Type B pancreatic cell (in vitro differentiated cells): ENCODE measurements around the gene SNTG2. TPM values are rescaled to one million over a fixed set of nuclear protein-coding genes. Genes with fewer than 3 reads are reported as not detected.

Source experiments
- DNase-seq: peaks from one replicate; pipeline ENCODE4 v3.0.0; 2021; ENCODE audit warnings: mixed read lengths; ENCODE audit not compliant: unreplicated experiment; ENCODE audit errors: extremely low spot score
- H3K27ac Mint-ChIP-seq: 2 replicates; pipeline ENCODE4 v1.8.0; 2021; ENCODE audit warnings: mild to moderate bottlenecking, mixed read lengths
- H3K27me3 Mint-ChIP-seq: 2 replicates; pipeline ENCODE4 v1.8.0; 2021; ENCODE audit warnings: mixed read lengths
- H3K36me3 Mint-ChIP-seq: 2 replicates; pipeline ENCODE4 v1.8.0; 2021; ENCODE audit warnings: mixed read lengths
- H3K4me1 Mint-ChIP-seq: one replicate; pipeline ENCODE4 v1.8.0; 2021; ENCODE audit warnings: mixed read lengths; ENCODE audit not compliant: unreplicated experiment
- H3K4me3 Mint-ChIP-seq: 2 replicates; pipeline ENCODE4 v1.8.0; 2021; ENCODE audit warnings: mild to moderate bottlenecking, mixed read lengths
- H3K9me3 Mint-ChIP-seq: 2 replicates; pipeline ENCODE4 v1.8.0; 2021; ENCODE audit warnings: mixed read lengths
- total RNA-seq: library from RNA; stranded (reverse); gene quantifications from 2 replicates; pipeline ENCODE4 v1.2.1, GENCODE V29; 2021; ENCODE audit warnings: low replicate concordance
- TF ChIP-seq, protein P1 (sequence below): fragments of 200-600 bp; sonication (generic); conservative IDR thresholded peaks from 2 replicates; pipeline ENCODE4 v1.5.0; 2021; ENCODE audit warnings: antibody characterized with exemption, mild to moderate bottlenecking

Gene SNTG2
- total RNA-seq, 1 donor from 2014 or later, result 1.1 TPM

DNA sequence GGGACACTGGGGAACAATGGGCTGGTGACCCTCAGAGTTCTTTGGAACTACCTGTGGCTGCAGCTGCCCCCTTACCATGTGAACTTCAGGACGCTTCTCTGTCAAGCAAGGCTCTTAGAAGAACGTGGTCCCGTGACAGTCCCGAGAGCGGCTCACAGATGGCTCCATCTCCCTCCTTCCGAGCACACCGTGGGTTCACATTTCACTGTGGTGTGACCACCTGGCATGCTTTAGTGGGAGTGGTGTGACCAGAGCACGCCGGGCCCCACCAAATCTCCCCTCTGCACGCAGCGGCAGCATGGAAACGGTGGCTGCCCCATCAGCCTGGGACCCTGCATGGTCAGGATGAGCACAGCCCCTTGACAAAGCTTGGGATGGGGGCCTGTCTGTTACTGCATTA is 452.9 kb downstream of the SNTG2 start:
- TF ChIP-seq, protein P1, sequence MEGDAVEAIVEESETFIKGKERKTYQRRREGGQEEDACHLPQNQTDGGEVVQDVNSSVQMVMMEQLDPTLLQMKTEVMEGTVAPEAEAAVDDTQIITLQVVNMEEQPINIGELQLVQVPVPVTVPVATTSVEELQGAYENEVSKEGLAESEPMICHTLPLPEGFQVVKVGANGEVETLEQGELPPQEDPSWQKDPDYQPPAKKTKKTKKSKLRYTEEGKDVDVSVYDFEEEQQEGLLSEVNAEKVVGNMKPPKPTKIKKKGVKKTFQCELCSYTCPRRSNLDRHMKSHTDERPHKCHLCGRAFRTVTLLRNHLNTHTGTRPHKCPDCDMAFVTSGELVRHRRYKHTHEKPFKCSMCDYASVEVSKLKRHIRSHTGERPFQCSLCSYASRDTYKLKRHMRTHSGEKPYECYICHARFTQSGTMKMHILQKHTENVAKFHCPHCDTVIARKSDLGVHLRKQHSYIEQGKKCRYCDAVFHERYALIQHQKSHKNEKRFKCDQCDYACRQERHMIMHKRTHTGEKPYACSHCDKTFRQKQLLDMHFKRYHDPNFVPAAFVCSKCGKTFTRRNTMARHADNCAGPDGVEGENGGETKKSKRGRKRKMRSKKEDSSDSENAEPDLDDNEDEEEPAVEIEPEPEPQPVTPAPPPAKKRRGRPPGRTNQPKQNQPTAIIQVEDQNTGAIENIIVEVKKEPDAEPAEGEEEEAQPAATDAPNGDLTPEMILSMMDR, result no peak
- no peaks in the 10 kb centered on the region for H3K9me3 Mint-ChIP-seq
- H3K27me3 Mint-ChIP-seq, result no peaks in the 10 kb centered on the region
- no peak for DNase-seq
- peaks cover 5% of the 10 kb centered on the region for H3K4me1 Mint-ChIP-seq
- H3K27ac Mint-ChIP-seq, result no peak overlapping the region
- H3K4me3 Mint-ChIP-seq, result no peak overlapping the region
- H3K36me3 Mint-ChIP-seq, result no peaks in the 10 kb centered on the region

DNA sequence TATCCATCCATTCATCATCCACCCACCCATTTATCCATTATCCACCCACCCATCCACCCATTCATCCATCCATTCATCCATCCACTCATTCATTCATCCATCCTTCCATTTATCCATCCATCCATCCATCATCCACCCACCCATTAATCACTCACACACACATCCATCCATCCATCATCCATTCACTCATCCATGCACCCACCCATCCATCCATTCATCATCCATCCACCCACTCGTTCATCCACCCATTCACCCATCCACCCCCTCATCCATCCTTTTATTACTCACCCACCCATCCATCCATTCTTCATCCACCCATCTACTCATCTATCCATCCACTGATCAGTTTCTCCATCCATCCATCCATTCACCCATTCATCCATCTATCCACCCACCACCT is 454.5 kb downstream of the SNTG2 start:
- Mint-ChIP-seq H3K36me3 (no peaks in the 10 kb centered on the region), H3K4me3 (no peak overlapping the region), H3K9me3 (no peaks in the 10 kb centered on the region), H3K27ac (no peak overlapping the region), H3K27me3 (no peaks in the 10 kb centered on the region), H3K4me1 (peaks cover 5% of the 10 kb centered on the region)
- no peak for DNase-seq
- TF ChIP-seq, protein P1, result no peak

DNA sequence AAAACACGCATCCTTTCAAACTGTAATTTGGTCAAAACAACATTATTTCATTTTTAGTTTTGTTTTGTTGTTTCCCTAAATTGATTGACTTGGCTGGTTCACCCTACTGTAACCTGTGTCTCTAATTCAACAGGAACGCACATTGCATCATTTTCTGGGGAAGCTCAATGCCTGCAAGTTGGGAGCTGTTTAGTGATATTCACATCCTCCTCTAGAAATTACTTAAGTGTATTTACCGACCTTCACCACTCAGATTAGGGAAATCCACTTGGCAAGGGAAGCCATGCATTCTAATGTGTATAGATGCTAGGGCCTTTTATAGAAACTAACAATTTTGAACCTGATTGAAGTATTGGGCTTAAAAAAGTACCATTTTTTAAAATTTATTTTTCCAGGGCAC is 455.3 kb downstream of the SNTG2 start:
- H3K4me3 Mint-ChIP-seq, result no peak overlapping the region
- H3K9me3 Mint-ChIP-seq, result no peaks in the 10 kb centered on the region
- H3K36me3 Mint-ChIP-seq, result no peaks in the 10 kb centered on the region
- no peak for DNase-seq
- no peaks in the 10 kb centered on the region for H3K27me3 Mint-ChIP-seq
- H3K27ac Mint-ChIP-seq, result no peak overlapping the region
- TF ChIP-seq, protein P1, result no peak
- peaks cover 5% of the 10 kb centered on the region for H3K4me1 Mint-ChIP-seq

DNA sequence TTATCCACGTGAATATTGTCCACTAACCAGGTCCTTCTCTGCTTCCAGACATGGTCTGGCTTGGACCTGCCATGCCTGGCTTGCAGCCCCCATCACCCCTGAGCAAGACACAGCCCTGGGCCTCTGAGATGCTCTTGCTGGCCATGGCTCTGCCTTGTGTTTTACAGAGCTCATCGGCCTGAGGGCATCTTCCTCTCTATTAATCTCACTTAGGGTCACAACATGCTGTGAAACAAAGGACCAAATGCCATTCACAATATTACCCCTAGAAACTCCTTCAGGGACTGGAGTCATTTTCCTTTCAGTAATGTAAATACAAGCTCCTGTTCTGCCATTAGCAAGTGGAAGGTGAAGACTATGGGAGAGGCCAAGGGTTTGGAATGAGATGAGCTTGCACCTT is 455.8 kb downstream of the SNTG2 start:
- no peaks in the 10 kb centered on the region for H3K27me3 Mint-ChIP-seq
- no peak overlapping the region for H3K4me3 Mint-ChIP-seq
- peaks cover 5% of the 10 kb centered on the region for H3K4me1 Mint-ChIP-seq
- no peaks in the 10 kb centered on the region for H3K36me3 Mint-ChIP-seq
- TF ChIP-seq, protein P1, result no peak
- H3K27ac Mint-ChIP-seq, result no peak overlapping the region
- H3K9me3 Mint-ChIP-seq, result no peaks in the 10 kb centered on the region
- DNase-seq, result no peak

DNA sequence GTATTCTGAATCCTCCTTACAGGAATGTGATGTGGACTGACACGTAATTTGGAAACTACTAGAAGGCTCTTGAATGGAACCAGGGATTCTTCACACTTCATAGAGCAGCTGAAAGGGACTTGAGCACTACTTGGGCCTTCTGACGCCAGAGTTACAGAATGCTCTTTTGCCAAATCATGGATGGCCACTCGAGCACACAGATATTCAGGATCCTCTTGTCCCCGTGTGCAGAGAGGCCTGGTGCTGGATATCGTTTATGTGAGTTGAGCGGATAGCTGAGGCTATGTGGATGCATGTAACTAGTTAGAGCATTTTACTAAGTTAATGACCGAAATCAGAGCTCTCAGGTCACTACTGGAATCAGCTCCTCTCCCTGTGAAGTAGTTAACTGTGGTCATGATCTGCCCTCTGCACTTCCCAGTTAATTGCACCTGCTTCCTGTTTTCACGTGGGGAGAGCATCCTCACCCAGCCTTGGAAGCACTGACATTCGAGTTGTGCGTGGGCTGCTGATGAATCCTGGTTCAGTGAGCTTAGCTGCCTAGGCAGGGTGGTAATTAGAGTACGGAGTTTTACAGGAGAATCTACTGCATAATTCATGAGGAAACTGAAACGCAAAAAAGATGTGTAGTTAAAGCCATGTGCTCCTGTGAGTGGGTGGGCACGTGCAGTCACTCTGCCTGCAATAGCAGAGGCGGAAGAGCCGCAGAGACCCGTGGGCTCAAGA is 457.5 kb downstream of the SNTG2 start:
- peaks cover 12% of the 10 kb centered on the region for H3K4me1 Mint-ChIP-seq
- TF ChIP-seq, protein P1, result no peak
- DNase-seq, result no peak
- peaks cover 4% of the 10 kb centered on the region for H3K27me3 Mint-ChIP-seq
- no peak overlapping the region for H3K4me3 Mint-ChIP-seq
- H3K36me3 Mint-ChIP-seq, result no peaks in the 10 kb centered on the region
- no peaks in the 10 kb centered on the region for H3K9me3 Mint-ChIP-seq
- no peak overlapping the region for H3K27ac Mint-ChIP-seq
